SK-N-SH (cell line): ENCODE measurements around the gene DLD. TPM values are rescaled to one million over a fixed set of nuclear protein-coding genes. Genes with fewer than 3 reads are reported as not detected.

Source experiments
- CTCF ChIA-PET: fragments of 300-600, 350-600 bp; formaldehyde crosslinking; extraction: SDS; loops from one replicate; lab custom pipeline; 2021; lab: Yijun Ruan, JAX
- POLR2A ChIA-PET: fragments of 350-600 bp; sonication (Branson Sonifier 250); formaldehyde crosslinking; extraction: SDS; loops from one replicate; lab custom pipeline; 2020; ENCODE audit warnings: antibody characterized with exemption, inconsistent platforms; lab: Yijun Ruan, JAX
- DNase-seq: peaks from one replicate; pipeline ENCODE4 v3.0.0; 2012
- H2AFZ ChIP-seq: fragments of 200-600 bp; sonication (generic); 2 replicates; pipeline ENCODE4 v1.8.1; 2016; ENCODE audit warnings: antibody characterized with exemption, mild to moderate bottlenecking, low read depth
- H3F3A ChIP-seq: fragments of 200-600 bp; sonication (generic); replicated peaks from 2 replicates; pipeline ENCODE3; 2016; ENCODE audit warnings: antibody characterized with exemption, mild to moderate bottlenecking; ENCODE audit not compliant: insufficient read depth
- H3K27ac ChIP-seq, 2 experiments: fragments of 200-500 bp in 1 of 2; fragments of 200-600 bp in 1 of 2; sonication (Bioruptor generic) in 1 of 2; sonication (generic), shearing (Covaris generic) in 1 of 2; 2 replicates each; pipeline versions ENCODE4 v1.5.1 to v1.6.1; 2014 to 2016; ENCODE audit warnings: low read depth in 2 of 2, inconsistent platforms in 1 of 2, low read length in 1 of 2, mild to moderate bottlenecking in 1 of 2, mixed read lengths in 1 of 2
- H3K27me3 ChIP-seq: fragments of 200-600 bp; sonication (generic), shearing (Covaris generic); 2 replicates; pipeline ENCODE4 v1.6.1; 2016; ENCODE audit warnings: mixed run types; ENCODE audit not compliant: insufficient read depth
- H3K36me3 ChIP-seq, 2 experiments: fragments of 200-500 bp in 1 of 2; fragments of 200-600 bp in 1 of 2; sonication (Bioruptor generic) in 1 of 2; sonication (generic) in 1 of 2; replicated peaks in 1 of 2; 2 replicates each; pipeline versions ENCODE3 to v1.5.1; 2014 to 2016; ENCODE audit warnings: low read length in 1 of 2, mild to moderate bottlenecking in 1 of 2; ENCODE audit not compliant: insufficient read depth in 2 of 2, control insufficient read depth in 1 of 2
- H3K4me1 ChIP-seq, 2 experiments: fragments of 200-500 bp in 1 of 2; fragments of 200-600 bp in 1 of 2; sonication (Bioruptor generic) in 1 of 2; sonication (generic), shearing (Covaris generic) in 1 of 2; 2 replicates each; pipeline versions ENCODE4 v1.5.1 to v1.6.1; 2014 to 2016; ENCODE audit warnings: low read depth in 1 of 2, low read length in 1 of 2, mixed run types in 1 of 2; ENCODE audit not compliant: insufficient read depth in 2 of 2, control insufficient read depth in 1 of 2
- H3K4me2 ChIP-seq: fragments of 200-600 bp; sonication (generic), shearing (Covaris generic); 2 replicates; pipeline ENCODE4 v1.6.1; 2017; ENCODE audit warnings: mixed run types
- H3K4me3 ChIP-seq, 2 experiments: fragments of 200-500 bp in 1 of 2; fragments of 200-600 bp in 1 of 2; sonication (Bioruptor generic) in 1 of 2; sonication (generic), shearing (Covaris generic) in 1 of 2; 2 replicates each; pipeline versions ENCODE4 v1.5.1 to v1.8.1; 2014 to 2016; ENCODE audit warnings: low read depth in 2 of 2, inconsistent platforms in 1 of 2, low read length in 1 of 2, mild to moderate bottlenecking in 1 of 2, mixed read lengths in 1 of 2, moderate library complexity in 1 of 2
- H3K79me2 ChIP-seq: fragments of 200-600 bp; sonication (generic); 2 replicates; pipeline ENCODE4 v1.8.1; 2017; ENCODE audit warnings: mild to moderate bottlenecking; ENCODE audit not compliant: insufficient read depth
- H3K9ac ChIP-seq: fragments of 200-600 bp; sonication (generic); 2 replicates; pipeline ENCODE4 v1.6.1; 2017; ENCODE audit warnings: mixed run types
- H3K9me2 ChIP-seq: fragments of 200-600 bp; sonication (generic); 2 replicates; pipeline ENCODE4 v1.6.1; 2017; ENCODE audit warnings: mixed run types
- H3K9me3 ChIP-seq: fragments of 200-600 bp; sonication (generic); 2 replicates; pipeline ENCODE4 v1.6.1; 2017; ENCODE audit warnings: mixed run types, mild to moderate bottlenecking, moderate library complexity
- H4K20me1 ChIP-seq: fragments of 200-600 bp; sonication (generic); 2 replicates; pipeline ENCODE4 v1.6.1; 2017; ENCODE audit warnings: mild to moderate bottlenecking, mixed run types; ENCODE audit not compliant: insufficient read depth
- CHD2 ChIP-seq: fragments of 150-350 bp; IDR thresholded peaks from 2 replicates; pipeline ENCODE4 v1.6.1; 2018; ENCODE audit warnings: low read length; ENCODE audit not compliant: partially characterized antibody
- ELF1 ChIP-seq: IDR thresholded peaks from 2 replicates; pipeline ENCODE4 v1.4.0; 2012
- GABPA ChIP-seq: IDR thresholded peaks from 2 replicates; pipeline ENCODE4 v1.4.0; 2012; ENCODE audit warnings: low read depth, mild to moderate bottlenecking
- JUND ChIP-seq: IDR thresholded peaks from 2 replicates; pipeline ENCODE4 v1.4.0; 2012
- NFIC ChIP-seq: IDR thresholded peaks from 2 replicates; pipeline ENCODE4 v1.4.0; 2012; ENCODE audit warnings: borderline replicate concordance
- POLR2AphosphoS5 ChIP-seq: IDR thresholded peaks from 2 replicates; pipeline ENCODE4 v1.6.1; 2012; ENCODE audit warnings: low read depth, low read length
- RAD21 ChIP-seq: IDR thresholded peaks from 2 replicates; pipeline ENCODE4 v1.6.1; 2012; ENCODE audit warnings: mild to moderate bottlenecking, low read length
- RFX5 ChIP-seq: IDR thresholded peaks from 2 replicates; pipeline ENCODE4 v1.6.1; 2012; ENCODE audit warnings: mild to moderate bottlenecking, improper control_type of control experiment, low read length
- RXRA ChIP-seq: IDR thresholded peaks from 2 replicates; pipeline ENCODE4 v1.4.0; 2012; ENCODE audit warnings: low read depth, mild to moderate bottlenecking, borderline replicate concordance
- SIN3A ChIP-seq: IDR thresholded peaks from 2 replicates; pipeline ENCODE4 v1.6.1; 2012; ENCODE audit warnings: low read depth, mild to moderate bottlenecking, low read length, moderate library complexity, borderline replicate concordance
- SMC3 ChIP-seq: IDR thresholded peaks from 2 replicates; pipeline ENCODE4 v1.6.1; 2012; ENCODE audit warnings: low read depth, low read length, improper control_type of control experiment
- TAF1 ChIP-seq: IDR thresholded peaks from 2 replicates; pipeline ENCODE4 v1.6.1; 2012; ENCODE audit warnings: low read depth, mild to moderate bottlenecking, low read length, moderate library complexity, borderline replicate concordance
- YY1 ChIP-seq: IDR thresholded peaks from 2 replicates; pipeline ENCODE4 v1.4.0; 2012; ENCODE audit warnings: low read depth, mild to moderate bottlenecking
- WGBS: methylation state at CpG from one replicate; pipeline ENCODE4 v1.1.6; 2017; ENCODE audit warnings: low lambda C conversion rate; 5-methylcytosine and 5-hydroxymethylcytosine counted together
- polyA plus RNA-seq, 3 experiments: library from polyadenylated mRNA; depleted of rRNA; stranded (reverse); fragments of >200 nt; gene quantifications; 2 replicates each; pipeline ENCODE4 v1.2.3, GENCODE V29; 2012
- TF ChIP-seq, protein P1 (sequence below): IDR thresholded peaks from 2 replicates; pipeline ENCODE4; 2012
- TF ChIP-seq, protein P2 (sequence below): fragments of 150-350 bp; IDR thresholded peaks from 2 replicates; pipeline ENCODE4 v1.6.1; 2017; ENCODE audit warnings: antibody characterized with exemption, low read length, low read depth, borderline replicate concordance
- TF ChIP-seq, protein P3 (sequence below): IDR thresholded peaks from 2 replicates; pipeline ENCODE4 v1.4.0; 2012; ENCODE audit warnings: low read depth

DLD gene
- polyA plus RNA-seq, 1 of the 3 experiments (the other 2 are of a cell fraction), result 140 TPM

DNA sequence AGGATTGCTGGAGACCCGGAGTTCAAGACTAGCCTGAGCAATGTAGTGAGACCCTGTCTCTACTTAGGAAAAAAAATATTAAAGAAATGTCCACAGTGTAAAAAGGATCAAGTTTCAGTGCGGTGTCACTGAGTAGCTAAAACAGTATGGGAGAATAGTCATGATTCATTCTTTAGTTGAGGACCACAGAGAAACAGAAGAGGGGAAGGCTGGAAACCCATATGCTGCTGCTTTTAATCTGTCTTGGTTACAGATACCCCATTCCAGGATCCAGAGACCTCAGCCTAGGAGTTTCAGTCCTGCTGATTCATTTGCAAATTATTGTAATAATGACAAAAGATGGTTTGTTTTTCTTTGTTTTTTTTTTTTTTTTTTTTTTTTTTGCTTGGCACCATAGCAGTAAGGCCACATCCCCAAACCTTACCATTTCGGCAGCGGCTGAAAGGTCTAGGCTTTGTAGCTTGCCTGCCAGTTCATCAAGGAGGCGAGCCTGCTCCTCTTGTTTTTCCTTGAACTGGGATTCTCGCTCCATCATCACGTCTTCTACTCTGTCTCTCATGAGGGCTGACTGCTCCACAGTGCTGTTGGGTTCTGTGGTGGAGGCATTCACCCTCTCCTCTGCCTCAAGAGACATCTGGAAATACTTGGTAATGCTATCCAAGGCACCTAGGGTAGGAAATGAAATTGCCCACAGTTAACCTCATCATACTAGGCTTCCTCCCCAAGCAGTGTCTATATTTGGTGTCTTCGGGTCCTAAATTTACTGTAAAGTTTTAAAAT is 44.2 kb downstream of the DLD start (continued):
- TF ChIP-seq RAD21 (no peak), JUND (peak; percentile 78), CHD2 (no peak), ELF1 (no peak), NFIC (peak; percentile 59; the same call in 1 of the 2 replicates), GABPA (no peak), POLR2AphosphoS5 (peak; percentile 72), SIN3A (peak; percentile 63; the same call in 1 of the 2 replicates)
- TF ChIP-seq, protein P1, sequence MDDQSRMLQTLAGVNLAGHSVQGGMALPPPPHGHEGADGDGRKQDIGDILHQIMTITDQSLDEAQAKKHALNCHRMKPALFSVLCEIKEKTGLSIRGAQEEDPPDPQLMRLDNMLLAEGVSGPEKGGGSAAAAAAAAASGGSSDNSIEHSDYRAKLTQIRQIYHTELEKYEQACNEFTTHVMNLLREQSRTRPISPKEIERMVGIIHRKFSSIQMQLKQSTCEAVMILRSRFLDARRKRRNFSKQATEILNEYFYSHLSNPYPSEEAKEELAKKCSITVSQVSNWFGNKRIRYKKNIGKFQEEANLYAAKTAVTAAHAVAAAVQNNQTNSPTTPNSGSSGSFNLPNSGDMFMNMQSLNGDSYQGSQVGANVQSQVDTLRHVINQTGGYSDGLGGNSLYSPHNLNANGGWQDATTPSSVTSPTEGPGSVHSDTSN, result peak; percentile 69; the same call in 1 of the 2 replicates

DNA sequence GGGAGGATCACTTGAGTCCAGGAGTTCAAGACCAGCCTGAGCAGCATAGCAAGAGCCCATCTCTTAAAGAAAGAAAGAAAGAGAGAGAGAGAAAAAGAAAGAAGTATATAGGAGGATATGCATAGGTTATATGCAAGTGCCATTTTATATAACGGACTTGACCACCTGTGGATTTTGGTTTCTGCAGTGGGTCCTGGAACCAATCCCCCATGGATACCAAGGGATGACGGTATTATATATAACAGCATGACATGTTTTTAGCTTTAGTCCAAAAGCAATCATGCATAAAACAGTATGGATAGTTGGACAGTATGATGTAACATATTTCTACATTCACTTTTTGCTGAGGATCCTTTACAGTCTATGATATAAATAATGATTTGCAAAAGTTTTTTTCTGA is 45.3 kb downstream of the DLD start:
- H3K27me3 ChIP-seq, result no peaks in the 10 kb centered on the region
- peaks cover 68 to 96% of the 10 kb centered on the region in 2 experiments for H3K36me3 ChIP-seq
- H3F3A ChIP-seq, result peaks cover 96% of the 10 kb centered on the region
- H3K9me2 ChIP-seq, result no peaks in the 10 kb centered on the region
- H3K4me2 ChIP-seq, result no peak overlapping the region
- H3K27ac ChIP-seq, result peak overlapping the region; percentile 95 to 98; a peak in 3 of 4 replicates
- H3K4me1 ChIP-seq, result peaks cover 70 to 88% of the 10 kb centered on the region in 2 experiments
- ChIA-PET POLR2A (no interaction called here), CTCF (interaction anchor here (1.0 to 3.6 kb wide), 2 partner anchors 12 to 210 kb away, joined by 3 to 20 read pairs; no protein-coding TSS in a partner anchor)
- H4K20me1 ChIP-seq, result no peaks in the 10 kb centered on the region
- TF ChIP-seq TAF1 (no peak), ELF1 (no peak), RFX5 (no peak), YY1 (no peak)
- TF ChIP-seq, protein P2, sequence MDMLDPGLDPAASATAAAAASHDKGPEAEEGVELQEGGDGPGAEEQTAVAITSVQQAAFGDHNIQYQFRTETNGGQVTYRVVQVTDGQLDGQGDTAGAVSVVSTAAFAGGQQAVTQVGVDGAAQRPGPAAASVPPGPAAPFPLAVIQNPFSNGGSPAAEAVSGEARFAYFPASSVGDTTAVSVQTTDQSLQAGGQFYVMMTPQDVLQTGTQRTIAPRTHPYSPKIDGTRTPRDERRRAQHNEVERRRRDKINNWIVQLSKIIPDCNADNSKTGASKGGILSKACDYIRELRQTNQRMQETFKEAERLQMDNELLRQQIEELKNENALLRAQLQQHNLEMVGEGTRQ, result no peak
- DNase-seq, result no peak
- 92% methylated on average over 2 of the region's 2 CpGs for WGBS
- H3K9ac ChIP-seq, result no peak overlapping the region
- H3K9me3 ChIP-seq, result no peaks in the 10 kb centered on the region
- no peak overlapping the region for H3K4me3 ChIP-seq
- H3K79me2 ChIP-seq, result peaks cover 38% of the 10 kb centered on the region
- H2AFZ ChIP-seq, result no peak overlapping the region

DNA sequence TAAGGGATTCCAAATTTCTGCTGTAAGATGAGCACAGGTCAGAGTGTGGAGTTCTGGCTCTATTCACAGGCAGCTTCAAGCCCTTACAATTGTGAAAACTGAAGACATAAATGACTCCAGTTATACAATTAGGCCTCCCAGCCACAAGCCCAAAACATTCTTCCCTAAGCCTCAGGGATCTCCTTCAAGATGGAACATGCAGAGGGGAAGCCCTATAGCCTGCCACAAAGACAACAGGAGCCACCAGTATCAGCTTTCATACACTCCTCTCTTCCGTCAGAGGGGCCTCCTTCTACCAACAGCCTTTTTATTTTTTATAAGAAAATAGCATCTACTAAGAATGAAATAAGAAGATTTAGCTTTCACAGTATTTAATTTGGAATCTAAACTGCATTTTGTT is 46.5 kb downstream of the DLD start:
- H3F3A ChIP-seq, result peaks cover 97% of the 10 kb centered on the region
- peaks cover 34% of the 10 kb centered on the region for H3K79me2 ChIP-seq
- no peak overlapping the region for H3K4me3 ChIP-seq
- peak overlapping the region; percentile 12; the same call in 1 of the 2 replicates for H3K4me2 ChIP-seq
- H3K27ac ChIP-seq, result peak overlapping the region; percentile 95 to 98
- TF ChIP-seq RFX5 (no peak), SMC3 (no peak), RXRA (no peak)
- TF ChIP-seq, protein P2, result no peak
- TF ChIP-seq, protein P3, sequence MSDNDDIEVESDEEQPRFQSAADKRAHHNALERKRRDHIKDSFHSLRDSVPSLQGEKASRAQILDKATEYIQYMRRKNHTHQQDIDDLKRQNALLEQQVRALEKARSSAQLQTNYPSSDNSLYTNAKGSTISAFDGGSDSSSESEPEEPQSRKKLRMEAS, result no peak
- H3K4me1 ChIP-seq, result peaks cover 60 to 77% of the 10 kb centered on the region in 2 experiments
- H3K27me3 ChIP-seq, result no peaks in the 10 kb centered on the region
- ChIA-PET CTCF (interaction anchor here (3.6 kb wide), 1 partner anchor 208 kb away, joined by 20 read pairs; no protein-coding TSS in a partner anchor), POLR2A (no interaction called here)
- H4K20me1 ChIP-seq, result no peaks in the 10 kb centered on the region
- H3K36me3 ChIP-seq, result peaks cover 64 to 88% of the 10 kb centered on the region in 2 experiments
- WGBS, result 86% methylated on average over 1 of the region's 1 CpG
- no peaks in the 10 kb centered on the region for H3K9me2 ChIP-seq
- H2AFZ ChIP-seq, result no peak overlapping the region
- peak overlapping the region; percentile 5; the same call in 1 of the 2 replicates for H3K9ac ChIP-seq
- H3K9me3 ChIP-seq, result no peaks in the 10 kb centered on the region
- no peak for DNase-seq
